K562 (cell line): ENCODE data around the gene LIN7A. TPM values are rescaled to one million over a fixed set of nuclear protein-coding genes. Genes with fewer than 3 reads are reported as not detected.

Experiments used
- ATAC-seq: fragments of 200-7000 bp; cut with Tn5 transposase; 3 replicates; pipeline ENCODE4 v1.9.1; 2020; ENCODE audit warnings: moderate library complexity
- BruUV-seq: library from RNA; stranded (reverse); fragments of 400-500 nt; replicated peaks from 2 replicates; lab custom pipeline; 2021; lab: Mats Ljungman, UMichigan
- CTCF ChIA-PET: fragments of 300-600 bp; formaldehyde crosslinking; extraction: SDS; loops from one replicate; lab custom pipeline; 2021; ENCODE audit warnings: low intra/inter-chr PET ratio; lab: Yijun Ruan, JAX
- POLR2A ChIA-PET: fragments of 300-600, 350-650 bp; sonication (Branson Sonifier 250); formaldehyde crosslinking; extraction: SDS; loops from one replicate; lab custom pipeline; 2021; ENCODE audit warnings: antibody characterized with exemption, inconsistent platforms; lab: Yijun Ruan, JAX
- DNase-seq, 4 experiments: peaks; one replicate each; pipeline versions ENCODE4 v3.0.0 to v3.0.0-alpha.2; 2011 to 2018; ENCODE audit warnings: low spot score in 3 of 4, mixed read lengths in 3 of 4; ENCODE audit errors: extremely low read depth in 1 of 4
- FAIRE-seq: peaks from 2 replicates; lab custom pipeline; 2011; peaks lifted over from hg19 to GRCh38; lab: Jason Lieb, UNC
- H2AFZ ChIP-seq: 2 replicates; pipeline ENCODE4 v1.6.0; 2011; ENCODE audit warnings: low read depth, low read length, control low read depth, inconsistent platforms
- H3K27ac ChIP-seq: fragments of 200-600 bp; 3 replicates; pipeline ENCODE4 v1.8.0; 2011; ENCODE audit warnings: low read depth, mild to moderate bottlenecking, control low read depth, inconsistent platforms, low read length, moderate library complexity, mixed read lengths; ENCODE audit errors: extremely low read depth
- H3K27me3 ChIP-seq, 2 experiments: fragments of 300-600 bp in 1 of 2; 2 replicates in 1 of 2; 3 replicates in 1 of 2; pipeline versions ENCODE4 v1.6.0 to v1.8.0; 2011; ENCODE audit warnings: inconsistent platforms in 2 of 2, low read length in 2 of 2, mild to moderate bottlenecking in 1 of 2, mixed read lengths in 1 of 2, moderate library complexity in 1 of 2; ENCODE audit not compliant: control insufficient read depth in 2 of 2, insufficient read depth in 2 of 2
- H3K36me3 ChIP-seq: fragments of 300-600 bp; 3 replicates; pipeline ENCODE4 v1.8.0; 2011; ENCODE audit warnings: mild to moderate bottlenecking, low read length, inconsistent platforms; ENCODE audit not compliant: control insufficient read depth, insufficient read depth
- H3K4me1 ChIP-seq, 2 experiments: fragments of 200-600 bp in 1 of 2; replicated peaks in 1 of 2; 2 replicates in 1 of 2; 3 replicates in 1 of 2; pipeline versions ENCODE4 v1.5.1 to v1.8.0; 2011; ENCODE audit warnings: inconsistent platforms in 2 of 2, low read length in 2 of 2, mild to moderate bottlenecking in 1 of 2, mixed read lengths in 1 of 2, moderate library complexity in 1 of 2; ENCODE audit not compliant: control insufficient read depth in 2 of 2, insufficient read depth in 2 of 2
- H3K4me2 ChIP-seq: 2 replicates; pipeline ENCODE4 v1.6.1; 2011; ENCODE audit warnings: low read length, control low read depth, inconsistent platforms, mixed read lengths; ENCODE audit not compliant: insufficient read depth
- H3K4me3 ChIP-seq: fragments of 200-600 bp; sonication (generic), shearing (Covaris generic); 2 replicates; pipeline ENCODE4 v1.5.1; 2016; ENCODE audit warnings: control low read depth, inconsistent platforms
- H3K79me2 ChIP-seq: fragments of 200-600 bp; 3 replicates; pipeline ENCODE4 v1.8.0; 2011; ENCODE audit warnings: low read length, inconsistent platforms; ENCODE audit not compliant: control insufficient read depth, insufficient read depth
- H3K9ac ChIP-seq, 2 experiments: 2 replicates each; pipeline versions ENCODE4 v1.6.0 to v1.6.1; 2011; ENCODE audit warnings: low read depth in 2 of 2, low read length in 2 of 2, control low read depth in 1 of 2, inconsistent platforms in 1 of 2, mild to moderate bottlenecking in 1 of 2, mixed read lengths in 1 of 2; ENCODE audit not compliant: insufficient read depth in 1 of 2
- H3K9me1 ChIP-seq: one replicate; pipeline ENCODE4 v1.6.0; 2011; ENCODE audit warnings: inconsistent platforms, mild to moderate bottlenecking, low read length, moderate library complexity; ENCODE audit not compliant: control insufficient read depth, insufficient read depth
- H3K9me3 ChIP-seq: replicated peaks from 2 replicates; pipeline ENCODE4 v1.5.1; 2011; ENCODE audit warnings: low read depth, low read length, inconsistent platforms; ENCODE audit not compliant: control insufficient read depth, insufficient read depth
- H4K20me1 ChIP-seq: replicated peaks from 2 replicates; pipeline ENCODE4 v1.6.1; 2011; ENCODE audit warnings: low read length, inconsistent platforms, mixed read lengths; ENCODE audit not compliant: control insufficient read depth, insufficient read depth
- CREM ChIP-seq: IDR thresholded peaks from 2 replicates; pipeline ENCODE4 v1.6.1; 2014; ENCODE audit warnings: antibody characterized with exemption, low read depth
- FOXP4 ChIP-seq: sonication (generic); formaldehyde crosslinking; IDR thresholded peaks from 2 replicates; pipeline ENCODE4 v1.8.0; 2022; ENCODE audit warnings: mild to moderate bottlenecking, missing genetic modification reagents, borderline replicate concordance
- POLR2A ChIP-seq: fragments of 450-650 bp; conservative IDR thresholded peaks from 2 replicates; pipeline ENCODE4 v1.6.1; 2016
- TCF7L2 ChIP-seq: fragments of 150-350 bp; IDR thresholded peaks from 2 replicates; pipeline ENCODE4 v1.6.1; 2016; ENCODE audit warnings: low read depth, mild to moderate bottlenecking, low read length, moderate library complexity
- WGBS: fragments of 100-300 bp; shearing (Covaris generic); methylation state at CpG from one replicate; pipeline ENCODE4 v1.1.6; 2016; ENCODE audit warnings: low coverage, mixed read lengths; ENCODE audit not compliant: insufficient coverage; ENCODE audit errors: missing lambda C conversion rate; 5-methylcytosine and 5-hydroxymethylcytosine counted together
- in situ Hi-C: fragments of 300-500 bp; cut with MboI; formaldehyde crosslinking; loops from 4 replicates; pipeline ENCODE4 v1.15.0; 2018; ENCODE audit warnings: inconsistent platforms, mixed read lengths
- intact Hi-C: fragments of 100-400 bp; cut with micrococcal nuclease; formaldehyde crosslinking; loops from 2 replicates; pipeline ENCODE4 v1.14.2; 2022
- polyA plus RNA-seq, 8 experiments: library from polyadenylated mRNA; depleted of rRNA in 4 of 8; stranded (reverse) in 5 of 8; unstranded in 3 of 8; fragments of >200 nt; fragmentation: Nextera tagmentation in 2 of 8; fragmentation: Illumina TruSeq in 1 of 8; extraction: Ambion mirVana in 2 of 8; extraction: Trizol in 1 of 8; gene quantifications; 2 replicates each; pipeline versions ENCODE4 v1.2.1 to v1.2.3, GENCODE V29; 2011 to 2014; ENCODE audit warnings: inconsistent platforms in 1 of 8, missing spikeins in 1 of 8
- total RNA-seq, 7 experiments: library from RNA; depleted of rRNA in 6 of 7; stranded (reverse); fragments of >200 nt in 6 of 7; fragmentation: Illumina TruSeq in 2 of 7; extraction: Trizol in 2 of 7; gene quantifications; 2 replicates each; pipeline versions ENCODE4 v1.2.1 to v1.2.3, GENCODE V29; 2011 to 2021; ENCODE audit warnings: low replicate concordance in 1 of 7

LIN7A gene
- total and polyA plus RNA-seq, 9 of the 15 experiments (the other 6 are each of a cell fraction or from before 2014, with no cell fraction given): not detected

- TF ChIP-seq FOXP4 (CRISPR knock-in tag) (no peak), POLR2A (no peak), CREM (no peak)
Observed at GRCh38 chr12:80958162-80958561, 20.4 kb upstream of the LIN7A start (continued).

GRCh38 chr12:80954857-80955520 lies 17.3 kb upstream of the LIN7A start:
- H3K9ac ChIP-seq: no peak overlapping the region
- intact Hi-C loops (no loop called here), in situ Hi-C loops (no loop called here)
- H3K4me3 ChIP-seq: no peak overlapping the region
- H4K20me1 ChIP-seq: no peaks in the 10 kb centered on the region
- ChIA-PET CTCF (no interaction called here), POLR2A (no interaction called here)
- FAIRE-seq: no peak
- H3K9me3 ChIP-seq: no peaks in the 10 kb centered on the region
- H3K4me1 ChIP-seq: no peaks in the 10 kb centered on the region
- no peak for DNase-seq
- no peak for TF ChIP-seq TCF7L2
- no peaks in the 10 kb centered on the region for H3K79me2 ChIP-seq
- no peak overlapping the region for H3K27ac ChIP-seq
- BruUV-seq: no TSS peak
- H3K4me2 ChIP-seq: no peak overlapping the region
- H3K36me3 ChIP-seq: no peaks in the 10 kb centered on the region
- 0% methylated on average over 5 of the region's 5 CpGs for WGBS
- no peak overlapping the region for H2AFZ ChIP-seq
- no peaks in the 10 kb centered on the region for H3K9me1 ChIP-seq
- H3K27me3 ChIP-seq: no peaks in the 10 kb centered on the region
- ATAC-seq: no peak
